Stimulated activated naive CD8-positive, alpha-beta T cell treated with anti-CD3 and anti-CD28 coated beads, Interleukin-15, amount 100 ng/mL, for 72 hours (primary cell): ENCODE results near the gene TEAD1.

Source experiments
- ATAC-seq: fragments of 150-1000 bp; cut with Tn5 transposase; 2 replicates; pipeline ENCODE4 v1.10.0; 2021; ENCODE audit warnings: mild to moderate bottlenecking, moderate library complexity
- DNase-seq, 2 donors: peaks; one replicate each; pipeline ENCODE4 v3.0.0; 2021 to 2022
- H3K27ac Mint-ChIP-seq, 2 donors: one replicate each; pipeline ENCODE4 v1.8.0; 2022; ENCODE audit warnings: mild to moderate bottlenecking in 2 of 2, mixed read lengths in 2 of 2, moderate library complexity in 2 of 2
- H3K27me3 Mint-ChIP-seq: one replicate; pipeline ENCODE4 v1.8.0; 2022; ENCODE audit warnings: mixed read lengths
- H3K4me1 Mint-ChIP-seq: one replicate; pipeline ENCODE4 v1.8.0; 2022; ENCODE audit warnings: mild to moderate bottlenecking, mixed read lengths
- H3K4me3 Mint-ChIP-seq, 2 donors: one replicate each; pipeline ENCODE4 v1.8.0; 2022; ENCODE audit warnings: mild to moderate bottlenecking in 2 of 2, mixed read lengths in 2 of 2, moderate library complexity in 1 of 2
- H3K9me3 Mint-ChIP-seq, 2 donors: one replicate each; pipeline ENCODE4 v1.8.0; 2022; ENCODE audit warnings: mixed read lengths in 2 of 2

TEAD1 gene

DNA sequence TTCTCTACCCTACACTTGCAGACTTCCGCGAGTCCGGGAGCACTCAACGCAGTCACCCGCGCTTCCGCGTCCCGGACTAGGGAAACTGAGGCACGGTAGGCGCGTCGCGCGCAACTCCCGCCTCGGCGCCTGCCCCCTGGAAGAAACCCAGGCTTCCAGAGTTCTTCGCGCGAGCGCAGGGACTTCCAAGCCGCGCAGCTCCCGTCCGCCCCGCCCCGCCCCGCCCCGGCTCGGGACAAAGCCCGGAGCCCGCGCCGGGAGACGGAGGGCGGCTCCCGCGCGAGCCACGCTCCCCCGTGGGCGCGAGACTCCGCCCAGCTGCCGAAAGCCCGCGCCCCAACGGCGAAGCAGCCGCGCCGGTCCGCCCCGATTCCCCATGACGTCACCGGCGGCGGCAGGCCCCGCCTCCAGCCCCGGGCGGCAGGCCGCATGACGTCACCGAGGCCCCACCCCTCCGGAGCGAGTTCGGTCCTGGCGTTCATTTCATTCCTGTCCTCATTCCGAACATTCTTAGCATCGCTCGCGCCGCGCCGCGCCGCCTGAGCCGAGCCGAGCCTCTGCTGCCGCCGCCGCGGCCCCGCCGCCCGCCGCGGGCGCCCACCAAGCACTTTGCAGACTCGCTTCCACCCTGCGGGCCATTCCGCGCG is at the start of gene TEAD1:
Gene TEAD1, plus strand, starts transcription at position 498 of the 647 bp plus-strand sequence.
- peak within 1 kb of the TSS in 1 of 2 donors; percentile 38 for H3K27ac Mint-ChIP-seq
- H3K4me3 Mint-ChIP-seq = peak within 1 kb of the TSS; percentile 81 to 84
- DNase-seq = peak; percentile 84 to 85
- no peaks in the 10 kb centered on the region for H3K4me1 Mint-ChIP-seq
- no peaks in the 10 kb centered on the region for H3K9me3 Mint-ChIP-seq
- H3K27me3 Mint-ChIP-seq = peaks cover 78% of the 10 kb centered on the region
- ATAC-seq = peak; percentile 81

DNA sequence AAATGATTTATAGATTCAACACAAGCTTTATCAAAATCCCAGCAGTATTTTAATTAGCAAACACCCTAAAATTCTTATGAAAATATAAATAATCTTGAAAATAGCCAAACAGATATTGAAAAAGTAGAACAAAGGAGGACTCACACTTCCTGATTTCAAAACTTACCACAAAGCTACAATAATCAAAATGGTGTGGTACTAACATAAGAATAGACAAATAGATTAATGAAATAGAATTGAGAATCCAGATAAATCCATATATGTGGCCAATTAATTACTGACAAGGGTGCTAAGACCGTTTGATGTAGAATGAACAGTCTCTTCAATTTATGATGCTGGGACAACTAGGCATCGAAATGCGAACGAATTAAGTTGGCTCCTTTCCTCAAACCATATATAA is 49.6 kb upstream of the TEAD1 start:
- Mint-ChIP-seq H3K27ac (no peak overlapping the region), H3K4me3 (no peak overlapping the region), H3K27me3 (peaks cover 2% of the 10 kb centered on the region), H3K9me3 (peaks cover 16 to 24% of the 10 kb centered on the region in 2 donors), H3K4me1 (no peaks in the 10 kb centered on the region)
- DNase-seq = no peak
- no peak for ATAC-seq

DNA sequence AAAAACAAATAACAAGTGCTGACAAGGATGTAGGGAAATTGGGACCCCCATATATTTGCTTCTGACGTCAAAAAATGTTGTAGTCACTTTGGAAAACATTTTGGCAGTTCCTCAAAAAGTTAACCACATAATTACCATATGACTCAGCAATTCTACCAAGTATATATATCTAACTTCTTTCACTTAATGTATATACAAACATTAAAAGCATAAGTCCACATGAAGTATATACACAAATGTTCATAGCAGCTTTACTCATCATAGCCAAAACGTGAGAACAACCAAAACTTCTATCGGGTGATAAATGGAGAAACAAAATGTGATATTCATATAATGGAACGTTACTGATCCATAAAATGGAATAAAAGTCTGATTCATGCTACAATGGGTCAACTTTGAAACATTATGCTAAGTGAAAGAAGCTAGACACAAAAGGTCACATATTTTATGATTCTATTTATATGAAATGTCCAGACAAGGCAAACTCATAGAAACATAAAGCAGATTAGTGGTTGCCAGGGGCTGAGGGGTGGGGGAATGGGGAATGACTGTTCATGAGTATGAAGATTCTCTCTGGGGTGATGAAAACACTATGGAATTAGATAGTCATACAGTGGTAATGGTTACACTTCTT is 48.7 kb upstream of the TEAD1 start:
- no peak for ATAC-seq
- Mint-ChIP-seq H3K27ac (no peak overlapping the region), H3K27me3 (peaks cover 7% of the 10 kb centered on the region), H3K9me3 (peaks cover 14 to 22% of the 10 kb centered on the region in 2 donors), H3K4me3 (no peak overlapping the region), H3K4me1 (no peaks in the 10 kb centered on the region)
- no peak for DNase-seq

DNA sequence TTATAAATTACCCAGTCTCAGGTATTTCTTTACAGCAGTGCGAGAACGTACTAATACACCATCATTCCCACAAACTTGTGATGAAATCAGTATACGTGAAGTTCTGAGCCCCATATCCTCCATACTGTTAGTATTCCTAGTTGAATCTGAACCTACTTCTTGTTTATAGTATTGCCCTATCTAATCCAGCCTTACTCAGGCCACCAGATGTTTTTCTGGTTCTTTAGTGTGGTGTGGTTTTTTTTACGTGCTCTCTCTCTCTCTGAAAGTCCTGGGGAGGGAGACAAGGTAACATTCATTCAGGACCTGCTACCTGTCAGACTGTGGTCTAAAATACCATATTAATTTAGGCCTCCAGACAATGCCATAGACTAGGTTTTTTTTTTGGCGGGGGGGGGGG is 47.6 kb upstream of the TEAD1 start:
- no peak overlapping the region for H3K4me3 Mint-ChIP-seq
- no peak overlapping the region for H3K27ac Mint-ChIP-seq
- peaks cover 14% of the 10 kb centered on the region for H3K27me3 Mint-ChIP-seq
- no peak for DNase-seq
- no peak for ATAC-seq
- no peaks in the 10 kb centered on the region for H3K4me1 Mint-ChIP-seq
- H3K9me3 Mint-ChIP-seq = peaks cover 10 to 17% of the 10 kb centered on the region in 2 donors

DNA sequence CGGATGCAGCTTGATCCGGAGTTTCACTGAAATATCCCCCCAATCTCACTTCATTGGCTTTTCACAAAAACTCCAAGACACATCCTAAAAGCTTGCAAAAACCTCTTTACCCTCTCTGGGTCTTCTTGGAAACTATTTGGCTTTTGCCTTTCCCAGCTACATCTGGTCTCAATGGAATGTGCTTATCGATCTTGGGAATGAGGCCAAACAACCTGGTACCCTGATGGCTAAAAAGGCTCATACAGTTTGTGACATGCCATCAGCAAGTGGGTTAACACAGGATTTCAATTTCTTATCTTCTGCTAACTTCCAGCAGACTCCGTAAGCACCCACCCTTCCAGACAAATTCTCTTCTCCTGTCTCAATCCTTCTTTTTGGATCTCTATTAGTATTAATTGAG is 45.9 kb upstream of the TEAD1 start:
- ATAC-seq = no peak
- Mint-ChIP-seq H3K4me1 (no peaks in the 10 kb centered on the region), H3K4me3 (no peak overlapping the region), H3K9me3 (peaks cover 10 to 15% of the 10 kb centered on the region in 2 donors), H3K27ac (no peak overlapping the region), H3K27me3 (peaks cover 14% of the 10 kb centered on the region)
- no peak for DNase-seq

DNA sequence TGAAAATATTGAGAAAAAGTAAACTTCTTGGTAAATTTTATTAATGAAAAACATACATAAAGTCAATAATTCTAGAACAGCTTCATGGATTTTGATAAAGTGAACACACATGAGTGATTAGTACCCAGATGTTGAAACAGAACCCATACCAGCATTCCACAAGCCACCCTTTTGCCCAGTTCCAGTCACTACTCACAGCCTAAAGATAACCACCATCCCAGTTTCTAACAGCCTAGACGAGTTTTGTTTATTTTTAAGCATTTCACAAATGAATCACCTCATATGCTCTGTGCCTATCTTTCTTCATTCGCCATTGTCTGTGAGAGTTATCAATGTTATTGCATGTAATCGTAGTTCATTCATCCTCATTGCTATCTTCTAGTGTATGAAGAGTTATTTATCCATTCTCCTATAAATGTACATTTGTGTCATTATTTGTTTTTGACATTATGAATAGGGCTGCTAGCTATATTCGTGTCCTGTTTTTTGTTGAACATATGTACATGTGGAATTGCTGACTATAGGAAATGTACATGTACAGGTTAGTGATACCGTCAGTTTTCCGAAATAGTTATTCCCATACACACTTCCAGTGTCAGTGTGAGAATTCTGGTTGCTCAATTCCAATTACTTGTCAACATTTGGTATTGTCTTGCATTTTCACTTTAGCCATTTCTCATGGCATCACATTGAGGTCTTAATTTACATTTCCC is 44.5 kb upstream of the TEAD1 start:
- Mint-ChIP-seq H3K9me3 (peaks cover 0 to 5% of the 10 kb centered on the region in 2 donors), H3K27ac (no peak overlapping the region), H3K27me3 (peaks cover 14% of the 10 kb centered on the region), H3K4me3 (no peak overlapping the region), H3K4me1 (no peaks in the 10 kb centered on the region)
- ATAC-seq (no peak), DNase-seq (no peak)

DNA sequence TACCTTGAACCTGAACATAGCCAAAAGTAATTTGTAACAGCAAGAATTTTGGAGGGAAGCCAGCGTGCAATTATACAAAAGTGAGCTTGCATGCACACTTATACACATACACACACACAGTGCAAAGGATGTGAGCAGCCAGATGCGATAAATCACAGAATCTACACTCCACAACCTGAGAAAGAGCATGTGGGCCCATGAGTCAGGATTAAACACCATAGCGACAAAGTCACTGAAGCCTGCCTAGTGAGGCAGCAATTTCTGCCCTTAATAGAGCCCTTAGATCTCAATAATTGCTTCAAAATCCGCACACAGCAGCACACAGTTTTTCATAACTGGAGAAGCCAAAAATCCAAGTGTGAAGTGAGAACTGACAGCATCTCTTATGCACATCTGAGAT is 42.6 kb upstream of the TEAD1 start:
- Mint-ChIP-seq H3K27ac (no peak overlapping the region), H3K9me3 (peaks cover 0 to 2% of the 10 kb centered on the region in 2 donors), H3K4me3 (no peak overlapping the region), H3K27me3 (peaks cover 14% of the 10 kb centered on the region), H3K4me1 (no peaks in the 10 kb centered on the region)
- no peak for ATAC-seq
- DNase-seq = no peak

DNA sequence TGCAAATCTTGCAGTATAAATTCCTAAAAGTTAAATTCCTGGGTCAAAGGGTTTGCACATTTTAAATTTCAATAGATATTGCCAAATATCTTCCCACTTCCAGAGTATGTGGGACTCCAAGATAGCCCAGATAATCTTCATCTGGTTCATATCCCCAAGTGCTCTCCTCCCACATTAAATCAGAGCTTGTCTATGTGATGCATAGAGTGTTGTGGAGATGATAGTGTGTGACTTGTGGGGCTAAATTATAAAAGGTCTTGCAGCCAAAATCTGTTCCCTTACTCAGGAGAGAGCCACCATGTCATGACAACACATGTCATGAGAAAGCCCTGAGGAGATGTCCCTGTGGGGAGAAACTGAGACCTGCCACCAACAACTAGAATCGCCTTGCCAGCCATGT is 39.9 kb upstream of the TEAD1 start:
- H3K4me3 Mint-ChIP-seq = no peak overlapping the region
- H3K27ac Mint-ChIP-seq = no peak overlapping the region
- H3K4me1 Mint-ChIP-seq = no peaks in the 10 kb centered on the region
- H3K9me3 Mint-ChIP-seq = no peaks in the 10 kb centered on the region
- no peak for DNase-seq
- no peak for ATAC-seq
- peaks cover 25% of the 10 kb centered on the region for H3K27me3 Mint-ChIP-seq

DNA sequence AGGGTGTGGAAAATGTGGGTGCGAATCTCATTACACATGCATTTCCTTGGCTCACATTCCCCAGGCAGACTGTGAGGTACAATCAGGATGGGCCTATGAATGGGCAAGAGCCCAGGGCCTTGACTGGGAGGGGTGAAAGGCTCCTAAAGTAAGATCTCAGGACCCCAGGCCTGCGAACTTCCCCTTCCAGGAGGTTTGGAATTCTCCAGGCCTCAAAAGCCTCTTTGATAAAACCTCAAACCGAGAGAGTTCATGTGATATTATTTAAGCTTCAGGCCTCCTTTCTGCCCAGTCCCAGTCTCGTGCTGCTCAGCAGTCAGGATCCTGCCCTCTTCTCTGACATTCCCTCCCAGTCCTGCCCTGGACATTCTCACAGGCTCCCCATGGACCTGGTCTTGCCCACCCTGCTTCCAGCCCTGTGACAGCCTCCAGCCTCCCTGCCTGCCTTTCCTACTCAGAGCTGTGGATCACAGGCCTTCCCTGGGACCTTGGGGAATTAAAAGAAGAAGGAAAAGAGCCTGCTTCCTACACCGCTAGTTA is 37.3 kb upstream of the TEAD1 start:
- no peak for DNase-seq
- Mint-ChIP-seq H3K4me3 (no peak overlapping the region), H3K27ac (no peak overlapping the region), H3K4me1 (peaks cover 7% of the 10 kb centered on the region), H3K27me3 (peaks cover 10% of the 10 kb centered on the region), H3K9me3 (no peaks in the 10 kb centered on the region)
- no peak for ATAC-seq

DNA sequence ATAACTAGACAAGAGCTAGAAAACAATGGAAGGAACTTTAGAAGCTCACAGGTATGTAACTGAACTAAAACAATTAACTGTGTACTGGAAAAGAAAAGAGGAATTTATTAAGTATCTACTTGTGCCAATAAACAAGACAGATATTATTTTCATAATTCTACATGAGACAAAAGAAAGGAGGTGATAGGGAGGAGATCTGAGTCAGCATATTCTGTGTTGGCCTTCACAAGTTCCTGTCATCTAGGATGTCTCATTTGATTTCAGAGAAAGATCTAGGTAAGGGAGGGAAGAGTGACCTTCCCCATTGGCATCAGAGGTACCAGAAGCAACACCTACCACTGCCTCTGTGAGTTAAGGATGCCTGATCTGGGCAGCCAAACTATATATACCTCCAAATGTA is 34.8 kb upstream of the TEAD1 start:
- ATAC-seq = no peak
- Mint-ChIP-seq H3K4me3 (no peak overlapping the region), H3K27ac (no peak overlapping the region), H3K27me3 (peaks cover 21% of the 10 kb centered on the region), H3K4me1 (peaks cover 10% of the 10 kb centered on the region), H3K9me3 (no peaks in the 10 kb centered on the region)
- DNase-seq = no peak

DNA sequence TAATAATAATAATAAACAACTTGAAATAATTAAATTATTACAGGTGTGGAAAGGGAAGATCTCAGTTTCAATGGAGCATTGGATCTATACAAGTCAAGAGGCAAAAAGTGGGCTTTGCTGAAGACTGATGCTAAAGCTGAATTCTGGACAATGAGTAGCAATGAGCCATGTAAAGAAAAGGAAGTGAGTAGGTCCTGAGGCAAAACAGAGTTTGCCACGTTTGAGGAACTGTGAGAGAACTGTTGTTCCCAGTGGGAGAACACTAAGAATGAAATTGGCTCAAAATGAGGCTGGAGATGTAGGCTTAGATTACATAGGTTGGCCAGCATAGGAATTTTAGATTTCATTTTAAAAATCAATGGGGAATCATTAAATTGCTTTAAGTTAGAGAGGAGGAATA is 33.9 kb upstream of the TEAD1 start:
- Mint-ChIP-seq H3K27ac (no peak overlapping the region), H3K4me1 (peaks cover 10% of the 10 kb centered on the region), H3K27me3 (peaks cover 28% of the 10 kb centered on the region), H3K4me3 (no peak overlapping the region), H3K9me3 (no peaks in the 10 kb centered on the region)
- DNase-seq = no peak
- ATAC-seq = no peak

DNA sequence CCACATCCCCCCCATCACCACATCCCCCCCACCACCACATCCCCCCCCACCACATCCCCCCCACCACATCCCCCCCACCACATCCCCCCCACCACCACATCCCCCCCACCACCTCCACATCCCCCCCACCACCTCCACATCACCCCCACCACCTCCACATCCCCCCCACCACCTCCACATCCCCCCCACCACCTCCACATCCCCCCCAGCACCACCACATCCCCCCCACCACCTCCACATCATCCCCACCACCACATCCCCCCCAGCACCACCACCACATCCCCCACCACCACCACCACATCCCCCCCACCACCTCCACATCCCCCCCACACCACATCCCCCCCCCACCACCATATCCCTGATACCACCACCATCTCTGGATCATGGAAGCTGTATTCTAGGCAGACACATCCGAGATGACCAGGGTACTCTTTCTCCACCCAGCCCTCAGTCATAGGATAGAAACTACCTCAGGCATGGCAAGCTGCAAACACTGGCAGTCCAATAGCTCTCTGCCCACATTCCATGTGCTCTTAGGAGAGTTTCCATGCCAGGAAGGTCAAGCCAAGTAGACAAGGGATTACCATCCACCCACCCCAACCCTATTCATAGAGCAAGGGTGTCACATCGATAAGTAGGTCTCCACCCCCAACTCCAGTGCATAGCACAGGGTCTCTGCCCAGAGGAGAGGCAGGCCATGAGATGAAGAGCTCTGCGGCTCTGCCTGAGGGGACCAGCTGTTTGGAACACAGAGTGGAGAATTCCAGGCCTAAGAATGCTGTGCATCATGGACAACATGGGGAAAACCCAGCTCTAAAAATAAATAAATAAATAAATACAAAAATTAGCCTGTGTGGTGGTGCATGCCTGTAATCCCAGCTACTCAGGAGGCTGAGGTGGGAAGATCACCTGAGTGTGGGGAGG is 33.0 kb upstream of the TEAD1 start:
- Mint-ChIP-seq H3K9me3 (no peaks in the 10 kb centered on the region), H3K4me1 (peaks cover 10% of the 10 kb centered on the region), H3K27ac (no peak overlapping the region), H3K4me3 (no peak overlapping the region), H3K27me3 (peaks cover 28% of the 10 kb centered on the region)
- DNase-seq (no peak), ATAC-seq (peak; percentile 39)

DNA sequence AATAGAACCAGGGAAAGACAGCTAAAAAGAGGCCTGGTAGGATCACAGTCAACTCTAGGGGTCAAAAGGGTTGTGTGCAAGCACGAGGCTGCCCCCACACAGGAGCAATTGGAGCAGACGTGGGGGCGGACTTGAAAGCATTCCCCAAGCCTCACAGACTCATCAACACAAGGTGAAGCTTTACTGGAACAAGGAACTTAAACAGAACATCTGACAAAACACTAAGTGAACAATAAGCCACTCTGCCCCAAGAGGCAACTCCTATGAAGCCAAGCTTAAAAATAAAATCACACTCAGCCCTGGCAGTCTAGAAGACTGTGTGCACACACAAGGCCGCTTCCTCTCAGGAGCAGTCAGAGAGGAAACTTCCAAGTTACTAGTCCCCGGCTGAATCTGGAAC is 32.2 kb upstream of the TEAD1 start:
- no peak overlapping the region for H3K27ac Mint-ChIP-seq
- DNase-seq (no peak), ATAC-seq (no peak)
- H3K27me3 Mint-ChIP-seq = peaks cover 27% of the 10 kb centered on the region
- H3K4me1 Mint-ChIP-seq = peaks cover 10% of the 10 kb centered on the region
- H3K9me3 Mint-ChIP-seq = no peaks in the 10 kb centered on the region
- no peak overlapping the region for H3K4me3 Mint-ChIP-seq

DNA sequence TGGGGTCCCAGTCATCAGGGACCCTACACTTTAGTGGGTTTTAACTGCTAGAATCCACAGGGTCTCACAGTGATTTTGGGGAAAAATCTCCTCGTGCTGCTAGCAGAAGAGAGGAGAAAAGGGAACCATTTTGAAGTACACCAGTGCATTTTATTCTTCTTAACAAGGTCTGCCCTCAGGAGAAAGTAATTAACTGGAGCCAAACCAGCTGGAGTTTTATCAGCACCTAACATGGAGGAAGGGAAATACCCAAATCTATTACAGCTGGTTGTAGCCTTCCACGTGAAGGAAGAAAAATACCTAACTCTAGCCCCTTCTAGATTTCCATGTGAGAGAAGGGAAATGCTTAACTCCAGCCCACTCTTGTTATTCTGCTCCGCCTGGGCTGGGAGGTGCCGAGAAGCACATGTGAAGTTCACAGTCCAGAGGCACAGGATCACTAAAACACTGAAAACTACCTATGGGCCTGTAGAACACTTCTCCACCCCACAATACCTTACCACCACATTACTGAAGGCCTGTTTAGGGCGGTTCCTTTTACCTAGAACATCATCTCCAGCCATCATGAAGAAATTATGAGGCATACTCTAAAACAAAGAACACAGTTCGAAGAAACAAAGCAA is 31.3 kb upstream of the TEAD1 start:
- Mint-ChIP-seq H3K27me3 (peaks cover 18% of the 10 kb centered on the region), H3K27ac (no peak overlapping the region), H3K4me1 (peaks cover 10% of the 10 kb centered on the region), H3K9me3 (no peaks in the 10 kb centered on the region), H3K4me3 (no peak overlapping the region)
- DNase-seq = no peak
- ATAC-seq = no peak

DNA sequence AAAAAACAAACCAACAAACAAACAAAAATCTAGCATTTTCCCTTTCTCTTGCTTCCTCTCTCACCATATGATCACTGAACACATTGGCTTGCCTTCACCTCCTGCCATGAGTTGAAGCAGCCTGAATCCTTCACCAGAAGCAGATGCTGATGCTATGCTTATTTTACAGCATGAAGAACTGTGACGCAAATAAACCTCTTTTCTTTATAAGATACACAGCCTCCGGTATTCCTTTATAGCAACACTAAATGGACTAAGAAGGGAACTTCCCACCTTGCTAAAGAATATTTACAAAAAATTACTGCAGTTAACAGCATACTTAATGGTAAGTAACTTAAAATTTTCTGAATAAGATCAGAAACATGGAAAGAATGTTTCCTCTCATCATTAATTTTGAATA is 27.7 kb upstream of the TEAD1 start:
- H3K9me3 Mint-ChIP-seq = no peaks in the 10 kb centered on the region
- peaks cover 18% of the 10 kb centered on the region for H3K27me3 Mint-ChIP-seq
- H3K4me3 Mint-ChIP-seq = no peak overlapping the region
- peaks cover 6% of the 10 kb centered on the region for H3K4me1 Mint-ChIP-seq
- DNase-seq (no peak), ATAC-seq (no peak)
- H3K27ac Mint-ChIP-seq = no peak overlapping the region
